Neural progenitor cell (in vitro differentiated cells): Measurements from ENCODE around the gene PTPN5. TPM values are rescaled to one million over a fixed set of nuclear protein-coding genes. Genes with fewer than 3 reads are reported as not detected.

ENCODE experiments used
- DNase-seq: peaks from one replicate; pipeline ENCODE4 v3.0.0-alpha.2; 2016; ENCODE audit warnings: low spot score
- H2AFZ ChIP-seq: fragments of 200-600 bp; sonication (generic); replicated peaks from 2 replicates; pipeline ENCODE4 v1.6.1; 2016; ENCODE audit warnings: antibody characterized with exemption
- H3F3A ChIP-seq: fragments of 200-600 bp; sonication (generic); 2 replicates; pipeline ENCODE4 v1.6.1; 2016; ENCODE audit warnings: antibody characterized with exemption, low read depth
- H3K27ac ChIP-seq: fragments of 200-600 bp; sonication (generic); 2 replicates; pipeline ENCODE4 v1.5.1; 2016; ENCODE audit warnings: mild to moderate bottlenecking
- H3K27me3 ChIP-seq: fragments of 200-600 bp; sonication (generic); 2 replicates; pipeline ENCODE4 v1.6.1; 2016; ENCODE audit warnings: mild to moderate bottlenecking, moderate library complexity
- H3K36me3 ChIP-seq: fragments of 200-600 bp; sonication (generic); 2 replicates; pipeline ENCODE4 v1.5.1; 2016
- H3K4me1 ChIP-seq: fragments of 200-600 bp; sonication (generic); 2 replicates; pipeline ENCODE4 v1.6.1; 2016; ENCODE audit warnings: mixed run types
- H3K4me2 ChIP-seq: fragments of 200-600 bp; sonication (generic); 2 replicates; pipeline ENCODE4 v1.6.1; 2016
- H3K4me3 ChIP-seq: fragments of 200-600 bp; sonication (generic); 2 replicates; pipeline ENCODE4 v1.5.1; 2016
- H3K79me2 ChIP-seq: fragments of 200-600 bp; sonication (generic); 2 replicates; pipeline ENCODE4 v1.6.1; 2016; ENCODE audit warnings: low read depth
- H3K9ac ChIP-seq: fragments of 200-600 bp; sonication (generic); 2 replicates; pipeline ENCODE4 v1.6.1; 2016
- H3K9me3 ChIP-seq: fragments of 200-600 bp; sonication (generic); 2 replicates; pipeline ENCODE4 v1.5.1; 2016; ENCODE audit warnings: low read depth
- H4K20me1 ChIP-seq: fragments of 200-600 bp; sonication (generic); 2 replicates; pipeline ENCODE4 v1.6.1; 2016; ENCODE audit warnings: low read depth
- H3K27ac Mint-ChIP-seq: 3 replicates; pipeline ENCODE4 v1.8.0; 2021; ENCODE audit warnings: mixed read lengths
- H3K27me3 Mint-ChIP-seq: 2 replicates; pipeline ENCODE4 v1.8.0; 2022; ENCODE audit warnings: low read depth, mild to moderate bottlenecking, inconsistent platforms, moderate library complexity, mixed read lengths; ENCODE audit not compliant: insufficient read depth
- H3K36me3 Mint-ChIP-seq: 3 replicates; pipeline ENCODE4 v1.8.0; 2021; ENCODE audit warnings: mixed read lengths
- H3K4me1 Mint-ChIP-seq: 3 replicates; pipeline ENCODE4 v1.8.0; 2021; ENCODE audit warnings: mixed read lengths
- H3K4me3 Mint-ChIP-seq: 3 replicates; pipeline ENCODE4 v1.8.0; 2021; ENCODE audit warnings: mild to moderate bottlenecking, moderate library complexity, mixed read lengths
- H3K9me3 Mint-ChIP-seq: 3 replicates; pipeline ENCODE4 v1.8.0; 2020; ENCODE audit warnings: mixed read lengths
- EZH2 ChIP-seq: fragments of 200-600 bp; sonication (generic); IDR thresholded peaks from 2 replicates; pipeline ENCODE4 v1.6.1; 2017; ENCODE audit warnings: antibody characterized with exemption, mild to moderate bottlenecking, moderate library complexity
- EZH2phosphoT487 ChIP-seq: fragments of 200-600 bp; sonication (generic); IDR thresholded peaks from 2 replicates; pipeline ENCODE4 v1.6.1; 2017; ENCODE audit warnings: antibody characterized with exemption
- total RNA-seq: library from RNA; depleted of rRNA; stranded (reverse); fragments of >200 nt; gene quantifications from 2 replicates; pipeline ENCODE4 v1.2.3, GENCODE V29; 2015; ENCODE audit warnings: low replicate concordance
- TF ChIP-seq, protein P1 (sequence below): fragments of 200-600 bp; sonication (generic); IDR thresholded peaks from 2 replicates; pipeline ENCODE4 v1.5.1; 2017; ENCODE audit warnings: antibody characterized with exemption, mild to moderate bottlenecking

The PTPN5 gene
- total RNA-seq, 1 donor from 2014 or later, result 8.5 TPM

DNA sequence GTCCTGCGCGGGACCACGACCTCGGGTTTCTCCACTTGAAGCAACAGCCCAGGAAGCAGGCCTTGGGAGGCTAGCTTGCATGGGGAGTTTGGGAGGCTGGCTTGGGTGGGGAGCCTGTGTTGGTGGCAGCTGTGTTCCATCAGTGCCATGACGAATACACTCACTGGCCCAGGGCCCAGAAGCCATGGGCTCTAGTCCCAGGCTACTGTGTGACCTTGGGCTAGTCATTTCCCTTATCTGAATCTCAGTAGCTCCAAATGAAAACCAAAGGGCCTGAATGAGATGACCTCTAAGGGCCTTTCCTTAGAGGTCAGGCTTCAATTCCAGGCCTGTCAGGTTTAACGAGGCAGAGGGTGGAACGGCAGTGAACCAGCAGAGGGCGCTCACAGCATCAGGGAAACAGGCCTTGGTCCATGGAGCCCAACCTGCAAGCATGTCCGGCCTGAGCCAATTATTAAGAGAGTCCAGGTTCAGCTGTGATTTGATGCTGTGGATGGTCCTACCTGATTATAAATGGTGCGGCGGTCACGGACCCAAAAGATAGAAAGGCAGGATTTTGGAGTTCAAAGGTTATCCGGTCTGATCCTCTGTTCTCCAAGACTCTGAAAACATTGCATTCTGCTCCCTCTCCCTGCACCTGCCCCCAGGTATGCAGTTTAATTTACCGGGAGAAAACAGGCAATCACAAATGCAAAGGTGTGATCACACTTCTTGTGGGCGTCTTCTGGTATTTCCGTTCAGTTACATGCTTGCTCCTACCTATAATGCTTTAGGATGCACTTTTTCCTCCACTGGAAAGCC is 15.9 kb downstream of the PTPN5 start:
- H3K27ac Mint-ChIP-seq, result no peak overlapping the region
- Histone ChIP-seq H4K20me1 (peaks cover 3% of the 10 kb centered on the region), H3K36me3 (no peaks in the 10 kb centered on the region), H3K27ac (no peak overlapping the region), H3K4me2 (no peak overlapping the region), H3F3A (no peaks in the 10 kb centered on the region), H3K27me3 (no peaks in the 10 kb centered on the region), H2AFZ (no peak overlapping the region), H3K79me2 (no peaks in the 10 kb centered on the region), H3K9ac (no peak overlapping the region), H3K4me3 (no peak overlapping the region), H3K4me1 (peaks cover 10% of the 10 kb centered on the region), H3K9me3 (no peaks in the 10 kb centered on the region)
- peak; percentile 28 for TF ChIP-seq EZH2
- no peak for TF ChIP-seq EZH2phosphoT487
- TF ChIP-seq, protein P1, sequence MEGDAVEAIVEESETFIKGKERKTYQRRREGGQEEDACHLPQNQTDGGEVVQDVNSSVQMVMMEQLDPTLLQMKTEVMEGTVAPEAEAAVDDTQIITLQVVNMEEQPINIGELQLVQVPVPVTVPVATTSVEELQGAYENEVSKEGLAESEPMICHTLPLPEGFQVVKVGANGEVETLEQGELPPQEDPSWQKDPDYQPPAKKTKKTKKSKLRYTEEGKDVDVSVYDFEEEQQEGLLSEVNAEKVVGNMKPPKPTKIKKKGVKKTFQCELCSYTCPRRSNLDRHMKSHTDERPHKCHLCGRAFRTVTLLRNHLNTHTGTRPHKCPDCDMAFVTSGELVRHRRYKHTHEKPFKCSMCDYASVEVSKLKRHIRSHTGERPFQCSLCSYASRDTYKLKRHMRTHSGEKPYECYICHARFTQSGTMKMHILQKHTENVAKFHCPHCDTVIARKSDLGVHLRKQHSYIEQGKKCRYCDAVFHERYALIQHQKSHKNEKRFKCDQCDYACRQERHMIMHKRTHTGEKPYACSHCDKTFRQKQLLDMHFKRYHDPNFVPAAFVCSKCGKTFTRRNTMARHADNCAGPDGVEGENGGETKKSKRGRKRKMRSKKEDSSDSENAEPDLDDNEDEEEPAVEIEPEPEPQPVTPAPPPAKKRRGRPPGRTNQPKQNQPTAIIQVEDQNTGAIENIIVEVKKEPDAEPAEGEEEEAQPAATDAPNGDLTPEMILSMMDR, result peak; percentile 96
- no peaks in the 10 kb centered on the region for H3K36me3 Mint-ChIP-seq
- no peaks in the 10 kb centered on the region for H3K4me1 Mint-ChIP-seq
- peaks cover 14% of the 10 kb centered on the region for H3K27me3 Mint-ChIP-seq
- peak; percentile 86 for DNase-seq
- H3K4me3 Mint-ChIP-seq, result no peak overlapping the region
- H3K9me3 Mint-ChIP-seq, result no peaks in the 10 kb centered on the region

DNA sequence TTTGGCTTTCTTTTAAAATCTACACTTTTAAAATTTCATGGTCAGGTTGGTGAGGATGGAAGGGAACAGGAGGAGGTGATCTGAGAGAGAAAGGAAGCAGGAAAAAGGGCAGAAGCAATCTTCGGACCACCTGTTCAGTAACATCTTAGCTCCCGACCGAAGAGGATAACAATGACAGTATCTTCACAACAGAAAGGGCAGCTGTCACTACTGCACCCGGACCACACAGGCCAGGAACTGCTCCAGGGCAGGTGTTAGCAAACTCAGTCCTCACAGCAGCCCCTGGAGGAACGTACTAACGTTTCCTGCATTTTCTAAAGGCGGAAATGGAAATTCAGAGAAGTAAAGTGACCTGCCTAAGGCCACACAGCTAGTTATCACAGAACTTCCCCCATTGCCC is 16.8 kb downstream of the PTPN5 start:
- Histone ChIP-seq H3K27me3 (no peaks in the 10 kb centered on the region), H3K4me2 (no peak overlapping the region), H3K27ac (no peak overlapping the region), H4K20me1 (peaks cover 3% of the 10 kb centered on the region), H3K79me2 (no peaks in the 10 kb centered on the region), H2AFZ (no peak overlapping the region), H3K9ac (no peak overlapping the region), H3K4me3 (no peak overlapping the region), H3F3A (no peaks in the 10 kb centered on the region), H3K36me3 (no peaks in the 10 kb centered on the region), H3K9me3 (no peaks in the 10 kb centered on the region), H3K4me1 (peaks cover 2% of the 10 kb centered on the region)
- TF ChIP-seq, protein P1, result no peak
- TF ChIP-seq EZH2 (no peak), EZH2phosphoT487 (no peak)
- H3K4me1 Mint-ChIP-seq, result no peaks in the 10 kb centered on the region
- H3K27ac Mint-ChIP-seq, result no peak overlapping the region
- peaks cover 14% of the 10 kb centered on the region for H3K27me3 Mint-ChIP-seq
- H3K9me3 Mint-ChIP-seq, result no peaks in the 10 kb centered on the region
- no peaks in the 10 kb centered on the region for H3K36me3 Mint-ChIP-seq
- no peak for DNase-seq
- no peak overlapping the region for H3K4me3 Mint-ChIP-seq

DNA sequence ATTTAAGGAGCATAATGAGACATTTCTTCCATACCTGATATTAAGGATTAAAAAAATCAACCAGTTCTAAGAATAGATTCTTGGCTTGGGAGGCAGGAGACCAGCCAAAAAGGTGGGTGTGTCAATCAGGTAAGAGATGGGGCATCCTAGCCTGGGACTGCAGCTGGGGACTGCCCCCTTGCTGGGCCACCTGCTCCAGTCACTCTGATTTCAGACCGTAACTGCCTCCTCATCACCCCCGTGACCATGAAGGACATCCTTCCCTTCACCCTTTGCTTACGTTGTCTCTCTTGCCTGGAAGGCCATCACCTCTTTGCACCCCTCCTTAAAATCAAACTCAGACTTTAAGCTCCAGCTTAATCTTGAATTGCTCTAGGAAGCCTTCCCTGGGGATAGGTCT is 17.9 kb downstream of the PTPN5 start:
- H3K27me3 ChIP-seq, result no peaks in the 10 kb centered on the region
- no peak overlapping the region for H3K27ac Mint-ChIP-seq
- no peaks in the 10 kb centered on the region for H3K9me3 Mint-ChIP-seq
- no peaks in the 10 kb centered on the region for H3K79me2 ChIP-seq
- H3K9me3 ChIP-seq, result no peaks in the 10 kb centered on the region
- H3K4me3 Mint-ChIP-seq, result no peak overlapping the region
- H3K27ac ChIP-seq, result no peak overlapping the region
- no peak for TF ChIP-seq EZH2phosphoT487
- TF ChIP-seq, protein P1, result no peak
- DNase-seq, result no peak
- no peaks in the 10 kb centered on the region for H3K36me3 ChIP-seq
- no peaks in the 10 kb centered on the region for H3K36me3 Mint-ChIP-seq
- no peak overlapping the region for H3K9ac ChIP-seq
- no peaks in the 10 kb centered on the region for H3K4me1 ChIP-seq
- peaks cover 3% of the 10 kb centered on the region for H4K20me1 ChIP-seq
- H2AFZ ChIP-seq, result no peak overlapping the region
- no peaks in the 10 kb centered on the region for H3K4me1 Mint-ChIP-seq
- H3K4me3 ChIP-seq, result no peak overlapping the region
- H3K27me3 Mint-ChIP-seq, result peaks cover 16% of the 10 kb centered on the region
- H3F3A ChIP-seq, result no peaks in the 10 kb centered on the region
- H3K4me2 ChIP-seq, result no peak overlapping the region
